GM12873 (cell line): Measurements from ENCODE around the gene TANK.

ENCODE experiments used
- CTCF ChIP-seq: IDR thresholded peaks from 2 replicates; pipeline ENCODE4 v1.5.1; 2012; ENCODE audit warnings: low read depth, mild to moderate bottlenecking, moderate library complexity, low read length, control low read depth; ENCODE audit not compliant: insufficient read depth; ENCODE audit errors: missing control alignments

TANK gene

GRCh38 chr2:161273038-161273760, 113.0 kb downstream of the TANK start:
- peak; percentile 57 for TF ChIP-seq CTCF

GRCh38 chr2:161283926-161284325, 123.7 kb downstream of the TANK start:
- TF ChIP-seq CTCF = no peak
